Stimulated activated CD8-positive, alpha-beta memory T cell treated with anti-CD3 and anti-CD28 coated beads, Interleukin-7, amount 100 ng/mL, for 48 hours (primary cell): ENCODE measurements around the gene C1QTNF9B.
A peak's percentile ranks its signal among the peaks of the same experiment; 100 is the strongest.
"Not testable (repeated sequence)": the region's sequence is repeated elsewhere in the genome, so short reads cannot be mapped to it uniquely, and the experiment has no call there.

Experiments
- DNase-seq, 2 donors: peaks; one replicate each; pipeline ENCODE4 v3.0.0-alpha.2; 2020; ENCODE audit warnings: low read depth in 1 of 2; ENCODE audit errors: extremely low read depth in 1 of 2

Gene C1QTNF9B

GRCh38 chr13:23894746-23895145, 2.6 kb downstream of the C1QTNF9B start:
- not testable (repeated sequence) for DNase-seq

GRCh38 chr13:23893791-23894190, 3.5 kb downstream of the C1QTNF9B start:
- DNase-seq, result not testable (repeated sequence)

- no peak for DNase-seq
Observed at GRCh38 chr13:23889615-23890607, 7.4 kb downstream of the C1QTNF9B start.

GRCh38 chr13:23888658-23889614, 8.4 kb downstream of the C1QTNF9B start, which contains the start of gene MIPEP:
MIPEP (minus strand) TSS chr13:23889400; CDS start chr13:23889320, 80 bp downstream.
- DNase-seq, result peak; percentile 89 to 91

GRCh38 chr13:23884361-23884760, 12.9 kb downstream of the C1QTNF9B start:
- not testable (repeated sequence) for DNase-seq

GRCh38 chr13:23883255-23883654, 14.0 kb downstream of the C1QTNF9B start:
- no peak for DNase-seq

- DNase-seq, result not testable (repeated sequence)
Observed at GRCh38 chr13:23881402-23881800, 15.9 kb downstream of the C1QTNF9B start.

- not testable (repeated sequence) for DNase-seq
Observed at GRCh38 chr13:23880493-23881401, 16.6 kb downstream of the C1QTNF9B start.

- DNase-seq, result no peak
Observed at GRCh38 chr13:23877286-23877685, 20.0 kb downstream of the C1QTNF9B start.

GRCh38 chr13:23876265-23876664, 21.0 kb downstream of the C1QTNF9B start:
- no peak for DNase-seq

GRCh38 chr13:23871616-23872220, 25.6 kb downstream of the C1QTNF9B start:
- no peak for DNase-seq

GRCh38 chr13:23870356-23871140, 26.8 kb downstream of the C1QTNF9B start:
- no peak for DNase-seq

GRCh38 chr13:23868521-23868920, 28.8 kb downstream of the C1QTNF9B start:
- DNase-seq, result no peak

GRCh38 chr13:23867027-23867491, 30.2 kb downstream of the C1QTNF9B start:
- DNase-seq, result no peak

- no peak for DNase-seq
Observed at GRCh38 chr13:23866420-23867026, 30.8 kb downstream of the C1QTNF9B start.

- no peak for DNase-seq
Observed at GRCh38 chr13:23865906-23866305, 31.4 kb downstream of the C1QTNF9B start.

- no peak for DNase-seq
Observed at GRCh38 chr13:23865026-23865425, 32.3 kb downstream of the C1QTNF9B start.

- DNase-seq, result no peak
Observed at GRCh38 chr13:23861310-23861709, 36.0 kb downstream of the C1QTNF9B start.
